CD4-positive, alpha-beta T cell (primary cell): ENCODE measurements around the gene ARID1A. TPM values are rescaled to one million over a fixed set of nuclear protein-coding genes. Genes with fewer than 3 reads are reported as not detected.

Source experiments
- ATAC-seq: fragments of 200-7000 bp; cut with Tn5 transposase; one replicate; pipeline ENCODE4 v1.10.0; 2022; ENCODE audit warnings: mild to moderate bottlenecking; ENCODE audit not compliant: poor library complexity
- CTCF ChIA-PET: fragments of 350-600 bp; sonication (Branson Sonifier 250); formaldehyde crosslinking; loops from one replicate; lab custom pipeline; 2021; ENCODE audit warnings: antibody characterized with exemption, inconsistent platforms; lab: Charles Lee
- POLR2A ChIA-PET: fragments of 350-600 bp; sonication (Branson Sonifier 250); formaldehyde crosslinking; loops from one replicate; lab custom pipeline; 2021; ENCODE audit warnings: antibody characterized with exemption, inconsistent platforms; lab: Charles Lee
- DNase-seq, 14 experiments: peaks; one replicate each; pipeline ENCODE4 v3.0.0-alpha.2; 2013 to 2020; ENCODE audit warnings: mixed read lengths in 2 of 14
- H3K27ac ChIP-seq, 2 donors: one replicate each; pipeline versions ENCODE4 v1.5.1 to v1.7.0; 2013; ENCODE audit warnings: low read length in 2 of 2, low read depth in 1 of 2, mild to moderate bottlenecking in 1 of 2
- H3K27me3 ChIP-seq, 2 experiments: 1 replicate in 1 of 2; 2 replicates in 1 of 2; pipeline versions ENCODE4 v1.6.1 to v1.7.0; 2013; ENCODE audit warnings: low read length in 2 of 2, control low read depth in 1 of 2, mild to moderate bottlenecking in 1 of 2, moderate library complexity in 1 of 2; ENCODE audit not compliant: insufficient read depth in 2 of 2, control insufficient read depth in 1 of 2
- H3K36me3 ChIP-seq: one replicate; pipeline ENCODE4 v1.6.1; 2013; ENCODE audit warnings: low read length, control low read depth; ENCODE audit not compliant: insufficient read depth
- H3K4me1 ChIP-seq: one replicate; pipeline ENCODE4 v1.6.1; 2013; ENCODE audit warnings: low read length, control low read depth; ENCODE audit not compliant: insufficient read depth
- H3K4me3 ChIP-seq: one replicate; pipeline ENCODE4 v1.5.1; 2013; ENCODE audit warnings: mild to moderate bottlenecking, low read length, moderate library complexity
- H3K9me3 ChIP-seq, 2 experiments: 1 replicate in 1 of 2; 2 replicates in 1 of 2; pipeline versions ENCODE4 v1.6.1 to v1.7.0; 2013; ENCODE audit warnings: low read length in 2 of 2, mild to moderate bottlenecking in 2 of 2, control low read depth in 1 of 2, moderate library complexity in 1 of 2; ENCODE audit not compliant: control insufficient read depth in 1 of 2, insufficient read depth in 1 of 2
- H3K27ac Mint-ChIP-seq: one replicate; pipeline ENCODE4 v1.8.0; 2020; ENCODE audit warnings: mixed read lengths
- H3K27me3 Mint-ChIP-seq: one replicate; pipeline ENCODE4 v1.8.0; 2021; ENCODE audit warnings: mixed read lengths
- H3K36me3 Mint-ChIP-seq: one replicate; pipeline ENCODE4 v1.8.0; 2021; ENCODE audit warnings: low read depth, mixed read lengths
- H3K4me1 Mint-ChIP-seq: one replicate; pipeline ENCODE4 v1.8.0; 2021; ENCODE audit warnings: low read depth, mixed read lengths
- H3K4me3 Mint-ChIP-seq: one replicate; pipeline ENCODE4 v1.8.0; 2020; ENCODE audit warnings: mild to moderate bottlenecking, mixed read lengths
- H3K9me3 Mint-ChIP-seq: one replicate; pipeline ENCODE4 v1.8.0; 2020; ENCODE audit warnings: mixed read lengths
- CTCF ChIP-seq: fragments of 200-600 bp; IDR thresholded peaks from one replicate; pipeline ENCODE4 v1.8.0; 2022; ENCODE audit warnings: antibody characterized with exemption, mild to moderate bottlenecking
- intact Hi-C, 2 experiments: fragments of 100-400 bp; cut with DNase I in 1 of 2; cut with micrococcal nuclease in 1 of 2; formaldehyde crosslinking; loops; one replicate each; pipeline versions ENCODE4 v1.15.1 to v1.9.0; 2023 to 2025; cut with DNase I, micrococcal nuclease
- total RNA-seq, 174 experiments: library from RNA in 2 of 174; stranded (reverse) in 2 of 174; gene quantifications; one replicate each; pipeline ENCODE4 v1.2.3 and lab custom pipeline; 2021 to 2026

The ARID1A gene
- total RNA-seq, 2 experiments from 2014 or later = 102 to 103 TPM

DNA sequence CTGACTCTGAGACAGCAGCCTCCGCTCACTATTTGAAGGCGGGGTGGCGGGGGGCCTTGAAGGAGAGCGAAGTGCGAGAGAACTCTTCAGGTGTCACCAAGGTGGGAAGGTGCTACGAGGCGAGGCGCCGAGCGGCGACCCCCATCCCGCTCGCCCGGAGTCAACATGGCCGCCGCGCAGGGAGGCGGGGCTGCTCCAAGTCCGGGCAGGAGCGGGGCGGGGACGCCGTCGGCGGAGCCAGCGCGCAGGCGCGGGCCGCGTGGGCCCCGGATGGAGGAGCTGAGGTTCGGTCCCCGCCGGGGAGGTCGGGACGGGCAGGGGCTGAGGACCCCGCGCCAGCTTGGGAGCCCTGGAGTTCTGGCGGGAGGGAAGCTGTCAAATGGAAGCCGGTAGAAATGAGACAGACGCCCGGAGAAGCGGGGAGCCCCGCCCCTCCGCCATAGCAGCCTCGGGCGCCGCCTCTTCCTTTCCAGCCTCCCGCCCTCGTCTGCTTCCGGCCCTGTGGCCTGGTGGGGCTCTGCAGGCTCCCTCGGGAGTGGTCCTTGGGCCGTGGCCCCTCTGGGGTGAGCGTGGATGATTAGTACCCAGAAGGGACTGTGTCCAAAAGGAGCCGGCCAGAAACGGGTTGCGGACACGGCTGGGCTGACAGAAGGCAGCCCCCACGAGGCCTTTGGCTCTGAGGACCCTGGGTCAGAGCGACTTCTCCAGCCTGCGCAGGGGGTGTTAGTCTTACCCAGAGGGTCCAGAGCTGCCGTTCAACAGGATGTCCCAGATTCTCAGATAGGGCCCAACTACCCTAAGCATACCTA is 92.1 kb downstream of the ARID1A start, which contains the start of gene PIGV:
PIGV (plus strand) TSS at position 245 of the 809 bp plus-strand sequence. CDS start 2,866 bp downstream, outside the sequence.
- Mint-ChIP-seq H3K36me3 (peaks cover 43% of the 10 kb centered on the region), H3K27me3 (no peaks in the 10 kb centered on the region), H3K27ac (peak within 1 kb of the TSS; percentile 96), H3K4me1 (peaks cover 71% of the 10 kb centered on the region), H3K9me3 (no peaks in the 10 kb centered on the region), H3K4me3 (peak within 1 kb of the TSS; percentile 98)
- DNase-seq (peak; percentile 76 to 94 (median 86)), ATAC-seq (peak; percentile 69)
- Histone ChIP-seq H3K4me1 (peaks cover 70% of the 10 kb centered on the region), H3K4me3 (peak within 1 kb of the TSS; percentile 84), H3K36me3 (peaks cover 19% of the 10 kb centered on the region), H3K27ac (peak within 1 kb of the TSS; percentile 95 to 97), H3K9me3 (no peaks in the 10 kb centered on the region), H3K27me3 (no peaks in the 10 kb centered on the region)
- TF ChIP-seq CTCF = no peak
- ChIA-PET CTCF (interaction anchor here (0.8 to 4.8 kb wide), 16 partner anchors 10 to 287 kb away, joined by 3 to 80 read pairs (median 7); partner anchors contain the start of gene ARID1A), POLR2A (interaction anchor here (0.6 to 8.3 kb wide), 31 partner anchors 10 to 1766 kb away, joined by 3 to 346 read pairs (median 6); partner anchors contain the start of genes ARID1A, GPATCH3, GPN2 and NUDC)
- intact Hi-C loops = loop anchor here (1.0 to 10.0 kb wide), 6 partner anchors 43 to 881 kb away; partner anchors contain the start of genes ARID1A (in 1 of the 2) and STMN1 (in 1 of the 2)

GRCh38 chr1:26788515-26788785 is 92.6 kb downstream of the ARID1A start:
- peak overlapping the region; percentile 98 for H3K4me3 Mint-ChIP-seq
- intact Hi-C loops = loop anchor here (1.0 to 10.0 kb wide), 6 partner anchors 44 to 881 kb away; partner anchors contain the start of genes ARID1A (in 1 of the 2) and STMN1 (in 1 of the 2)
- DNase-seq = peak in 1 of 14 experiments; percentile 31
- peaks cover 70% of the 10 kb centered on the region for H3K4me1 ChIP-seq
- ATAC-seq = no peak
- ChIA-PET CTCF (interaction anchor here (0.6 to 4.8 kb wide), 33 partner anchors 9 to 288 kb away, joined by 3 to 80 read pairs (median 4); partner anchors contain the start of gene ARID1A), POLR2A (interaction anchor here (0.6 to 8.3 kb wide), 24 partner anchors 10 to 1541 kb away, joined by 3 to 346 read pairs (median 8); partner anchors contain the start of genes ARID1A, GPATCH3, GPN2 and RSRP1)
- peaks cover 18% of the 10 kb centered on the region for H3K36me3 ChIP-seq
- H3K36me3 Mint-ChIP-seq = peaks cover 47% of the 10 kb centered on the region
- H3K27me3 ChIP-seq = no peaks in the 10 kb centered on the region
- TF ChIP-seq CTCF = no peak
- H3K27ac ChIP-seq = peak overlapping the region; percentile 95 to 97
- H3K27me3 Mint-ChIP-seq = no peaks in the 10 kb centered on the region
- H3K9me3 Mint-ChIP-seq = no peaks in the 10 kb centered on the region
- no peaks in the 10 kb centered on the region for H3K9me3 ChIP-seq
- H3K4me3 ChIP-seq = peak overlapping the region; percentile 84
- peak overlapping the region; percentile 96 for H3K27ac Mint-ChIP-seq
- peaks cover 66% of the 10 kb centered on the region for H3K4me1 Mint-ChIP-seq

DNA sequence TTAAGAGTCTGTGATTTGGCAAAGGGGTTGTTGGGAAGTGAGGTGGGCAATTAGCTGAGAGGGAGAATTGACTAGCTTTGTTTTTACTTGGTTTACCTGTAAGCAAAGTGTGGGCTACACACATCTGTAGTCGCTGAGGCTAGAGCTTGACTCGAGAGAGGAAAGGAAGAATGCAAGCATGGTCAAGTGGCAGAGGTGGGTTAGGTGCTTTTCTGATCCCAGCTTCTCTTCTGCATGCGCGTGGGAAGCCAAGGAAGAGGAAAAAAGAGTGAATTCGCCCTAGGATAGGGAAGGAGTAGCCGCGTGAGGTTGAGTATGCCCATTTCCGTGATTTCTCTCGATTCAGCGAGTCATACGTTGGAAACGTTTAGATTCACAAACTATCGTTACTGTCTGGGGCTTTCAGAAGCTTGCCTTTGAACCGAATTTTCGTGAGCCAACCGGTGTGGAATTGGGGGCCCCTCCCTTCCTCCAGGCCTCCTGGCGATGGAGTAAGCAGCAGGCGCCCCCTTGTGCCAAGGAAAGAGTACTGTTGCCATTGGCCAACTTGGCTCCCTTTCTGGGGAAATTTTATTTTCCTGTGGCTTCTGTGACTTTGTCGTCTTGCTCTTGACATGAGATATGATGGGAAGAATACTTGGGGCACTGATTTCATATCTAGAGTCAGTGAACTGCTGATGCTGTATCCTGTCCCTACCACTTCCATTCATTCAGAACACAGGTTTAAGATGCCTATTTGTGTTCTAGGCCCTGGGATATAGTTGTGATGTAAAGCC is 93.2 kb downstream of the ARID1A start:
- Histone ChIP-seq H3K27ac (peak overlapping the region; percentile 95 to 97), H3K4me3 (peak overlapping the region; percentile 84), H3K4me1 (peaks cover 67% of the 10 kb centered on the region), H3K9me3 (no peaks in the 10 kb centered on the region), H3K36me3 (peaks cover 20% of the 10 kb centered on the region), H3K27me3 (no peaks in the 10 kb centered on the region)
- H3K27me3 Mint-ChIP-seq = no peaks in the 10 kb centered on the region
- no peaks in the 10 kb centered on the region for H3K9me3 Mint-ChIP-seq
- H3K27ac Mint-ChIP-seq = peak overlapping the region; percentile 96
- H3K4me3 Mint-ChIP-seq = peak overlapping the region; percentile 98
- TF ChIP-seq CTCF = peak; percentile 97
- H3K36me3 Mint-ChIP-seq = peaks cover 52% of the 10 kb centered on the region
- intact Hi-C loops = loop anchor here (1.0 to 10.0 kb wide), 9 partner anchors 44 to 882 kb away; partner anchors contain the start of genes ARID1A (in 1 of the 2) and STMN1 (in 1 of the 2)
- peak; percentile 74 to 94 (median 86) for DNase-seq
- ChIA-PET POLR2A (interaction anchor here (0.6 to 8.3 kb wide), 24 partner anchors 12 to 1542 kb away, joined by 3 to 346 read pairs (median 8); partner anchors contain the start of genes ARID1A, GPATCH3, GPN2 and RSRP1), CTCF (interaction anchor here (0.6 to 4.8 kb wide), 34 partner anchors 10 to 289 kb away, joined by 3 to 80 read pairs (median 4); partner anchors contain the start of gene ARID1A)
- H3K4me1 Mint-ChIP-seq = peaks cover 60% of the 10 kb centered on the region
- ATAC-seq = peak; percentile 58
